Neural cell (in vitro differentiated cells): ENCODE results near the gene BAG5.

ENCODE experiments used
- EZH2 ChIP-seq: fragments of 200-600, 300-800 bp; shearing (Covaris generic), sonication (generic); IDR thresholded peaks from 2 replicates; pipeline ENCODE4 v1.6.1; 2014; ENCODE audit warnings: antibody characterized with exemption, low read length, borderline replicate concordance, mild to moderate bottlenecking; ENCODE audit not compliant: insufficient read depth, poor library complexity, severe bottlenecking
- MXI1 ChIP-seq: fragments of 450-650 bp; conservative IDR thresholded peaks from 2 replicates; pipeline ENCODE4 v1.6.1; 2014; ENCODE audit warnings: antibody characterized with exemption, mild to moderate bottlenecking; ENCODE audit not compliant: poor library complexity, severe bottlenecking
- TF ChIP-seq, protein P1 (sequence below): fragments of 450-650 bp; IDR thresholded peaks from 2 replicates; pipeline ENCODE4 v1.5.1; 2014; ENCODE audit warnings: antibody characterized with exemption, mild to moderate bottlenecking, moderate library complexity; ENCODE audit not compliant: poor library complexity, severe bottlenecking

DNA sequence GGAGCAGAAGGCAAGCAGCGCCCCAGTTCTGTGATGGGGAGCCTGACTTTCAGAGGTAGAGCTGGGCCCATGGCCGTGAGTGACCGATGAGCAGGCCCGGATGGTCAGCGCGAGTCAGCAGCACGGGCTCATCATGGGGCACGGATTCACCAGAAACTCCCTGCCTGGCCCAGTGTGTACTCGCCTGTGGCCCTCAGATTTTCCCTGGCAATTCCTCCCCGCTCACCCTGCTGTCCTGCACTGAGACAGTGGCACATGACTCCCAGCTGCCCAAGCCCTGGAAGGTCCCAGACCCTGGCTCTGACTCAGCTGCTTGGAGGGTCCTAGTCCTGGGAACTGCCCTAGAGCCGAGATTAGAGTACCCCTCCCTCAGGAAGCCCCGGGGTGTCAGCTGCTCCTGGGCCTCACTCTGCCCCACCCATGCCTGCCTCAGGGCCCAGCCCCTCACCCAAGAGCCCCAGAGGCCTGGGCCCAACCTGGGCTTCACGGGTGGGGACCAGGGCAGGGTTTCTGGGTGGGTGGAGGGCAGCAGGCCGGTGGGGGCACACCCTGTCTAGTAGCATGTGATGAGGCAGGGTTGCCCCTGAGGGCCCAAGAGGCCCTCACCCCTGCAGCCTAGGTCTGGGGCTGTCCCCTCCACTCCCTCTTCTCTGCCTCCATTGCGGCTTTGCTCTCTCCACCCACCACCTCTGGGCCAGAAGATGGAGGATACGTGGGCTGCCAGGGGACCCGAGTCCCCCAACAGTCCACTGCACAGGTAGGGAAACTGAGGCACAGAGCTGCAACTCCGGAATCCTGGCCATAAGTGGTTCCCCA is 25.1 kb downstream of the BAG5 start:
- TF ChIP-seq, protein P1, sequence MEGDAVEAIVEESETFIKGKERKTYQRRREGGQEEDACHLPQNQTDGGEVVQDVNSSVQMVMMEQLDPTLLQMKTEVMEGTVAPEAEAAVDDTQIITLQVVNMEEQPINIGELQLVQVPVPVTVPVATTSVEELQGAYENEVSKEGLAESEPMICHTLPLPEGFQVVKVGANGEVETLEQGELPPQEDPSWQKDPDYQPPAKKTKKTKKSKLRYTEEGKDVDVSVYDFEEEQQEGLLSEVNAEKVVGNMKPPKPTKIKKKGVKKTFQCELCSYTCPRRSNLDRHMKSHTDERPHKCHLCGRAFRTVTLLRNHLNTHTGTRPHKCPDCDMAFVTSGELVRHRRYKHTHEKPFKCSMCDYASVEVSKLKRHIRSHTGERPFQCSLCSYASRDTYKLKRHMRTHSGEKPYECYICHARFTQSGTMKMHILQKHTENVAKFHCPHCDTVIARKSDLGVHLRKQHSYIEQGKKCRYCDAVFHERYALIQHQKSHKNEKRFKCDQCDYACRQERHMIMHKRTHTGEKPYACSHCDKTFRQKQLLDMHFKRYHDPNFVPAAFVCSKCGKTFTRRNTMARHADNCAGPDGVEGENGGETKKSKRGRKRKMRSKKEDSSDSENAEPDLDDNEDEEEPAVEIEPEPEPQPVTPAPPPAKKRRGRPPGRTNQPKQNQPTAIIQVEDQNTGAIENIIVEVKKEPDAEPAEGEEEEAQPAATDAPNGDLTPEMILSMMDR: no peak
- TF ChIP-seq MXI1: no peak
- no peak for TF ChIP-seq EZH2
